GM19035 (cell line): ENCODE measurements around the gene WTAP.
"Not testable (repeated sequence)": the region's sequence is repeated elsewhere in the genome, so short reads cannot be mapped to it uniquely, and the experiment has no call there.

ENCODE experiments used
- ATAC-seq: cut with Tn5 transposase; IDR thresholded peaks from one replicate; pipeline ENCODE4 v1.9.1; 2021; ENCODE audit not compliant: unreplicated experiment

Gene WTAP

GRCh38 chr6:159693128-159693893 is 34.0 kb upstream of the WTAP start, which contains the start of gene SOD2:
TSS of gene SOD2 (minus strand) at chr6:159693241. CDS start at chr6:159693167, 74 bp downstream.
- ATAC-seq: peak; percentile 80

DNA sequence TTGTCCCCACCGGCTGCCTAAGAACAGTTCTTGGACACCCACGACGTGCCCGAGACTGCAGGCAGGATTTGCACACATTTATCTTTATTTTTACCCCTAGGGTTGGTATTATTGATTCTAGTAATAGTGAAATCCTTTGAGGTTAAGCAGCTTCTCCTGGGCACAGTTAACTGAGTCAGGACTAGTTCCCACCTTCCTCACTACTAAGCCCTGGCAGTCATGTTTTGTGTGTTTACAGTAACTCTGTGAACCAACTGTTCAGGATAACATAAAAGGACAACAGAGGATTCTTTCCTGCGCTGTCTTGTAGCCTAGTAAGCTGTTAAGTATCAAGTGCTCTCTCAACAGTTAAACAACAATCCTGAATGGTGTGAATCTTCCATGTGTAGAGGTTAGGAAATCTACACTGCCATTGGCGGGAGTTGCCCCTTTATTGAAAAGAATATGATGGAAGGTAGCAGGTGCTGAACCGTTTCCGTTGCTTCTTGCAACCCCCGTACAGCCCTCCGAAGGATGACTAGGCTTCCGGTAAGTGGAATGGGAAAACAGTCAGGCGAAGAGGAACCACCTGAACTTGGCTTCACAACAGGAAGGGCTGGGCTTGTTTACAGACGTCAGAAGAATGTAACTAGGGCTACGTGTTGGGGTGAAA is 33.3 kb upstream of the WTAP start:
- peak; percentile 1 for ATAC-seq

GRCh38 chr6:159695984-159696383 is 31.3 kb upstream of the WTAP start:
- no peak for ATAC-seq

- no peak for ATAC-seq
Observed at GRCh38 chr6:159700970-159701369, 26.3 kb upstream of the WTAP start.

GRCh38 chr6:159701413-159701999 is 25.8 kb upstream of the WTAP start:
- ATAC-seq: no peak

DNA sequence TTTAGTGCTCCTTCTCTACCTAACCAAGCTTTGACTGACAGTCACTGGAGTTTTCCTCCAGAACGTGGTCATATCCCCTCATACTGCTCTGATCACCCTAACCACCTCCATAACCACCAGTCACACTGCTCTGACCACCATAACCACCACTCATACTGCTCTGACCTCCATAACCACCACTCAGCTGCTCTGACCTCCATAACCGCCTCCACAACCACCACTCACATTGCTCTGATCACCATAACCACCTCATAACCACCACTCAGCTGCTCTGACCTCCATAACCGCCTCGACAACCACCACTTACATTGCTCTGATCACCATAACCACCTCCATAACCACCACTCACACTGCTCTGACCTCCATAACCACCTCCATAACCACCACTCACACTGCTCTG is 16.7 kb upstream of the WTAP start:
- not testable (repeated sequence) for ATAC-seq

GRCh38 chr6:159712389-159712788 is 14.9 kb upstream of the WTAP start:
- ATAC-seq: not testable (repeated sequence)

DNA sequence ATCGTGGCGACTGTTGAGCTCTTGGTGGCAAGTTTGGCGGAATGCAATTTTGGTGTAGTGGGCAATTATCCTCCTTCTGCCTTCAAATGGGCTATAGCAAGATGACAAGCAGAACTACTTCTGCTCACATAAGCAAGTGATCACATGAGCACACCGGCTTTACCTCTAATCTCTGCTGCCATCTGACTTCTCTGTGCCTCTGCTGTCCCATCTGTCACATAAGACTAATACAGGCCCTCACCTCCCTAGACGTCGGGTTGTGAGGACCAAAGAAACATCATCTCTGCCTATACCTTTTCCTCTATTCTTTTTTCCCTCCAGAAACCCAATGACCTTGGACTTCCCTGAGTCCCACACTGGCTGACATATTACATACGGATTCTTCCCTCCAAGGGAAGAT is 13.3 kb upstream of the WTAP start:
- no peak for ATAC-seq

DNA sequence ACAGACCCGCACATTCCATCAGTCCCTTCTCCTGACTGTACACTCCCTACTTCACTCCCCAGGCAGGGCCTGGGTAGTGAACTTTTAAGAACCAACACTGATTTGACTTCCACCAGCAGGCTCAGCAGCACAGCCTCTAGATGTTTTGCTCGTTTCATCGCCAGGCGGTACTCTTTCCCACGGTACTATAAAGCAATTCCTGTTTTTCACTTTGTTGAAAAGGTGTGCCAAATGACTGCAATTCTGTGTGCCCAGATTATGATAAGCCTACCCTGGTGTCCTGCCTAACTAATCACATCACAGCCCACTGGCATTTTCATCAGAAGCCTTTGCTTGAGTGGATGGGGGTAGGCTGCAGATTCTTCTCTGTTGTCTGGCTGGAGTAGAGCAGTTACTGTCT is 12.9 kb upstream of the WTAP start:
- no peak for ATAC-seq

GRCh38 chr6:159715166-159715565 is 12.1 kb upstream of the WTAP start:
- ATAC-seq: no peak

DNA sequence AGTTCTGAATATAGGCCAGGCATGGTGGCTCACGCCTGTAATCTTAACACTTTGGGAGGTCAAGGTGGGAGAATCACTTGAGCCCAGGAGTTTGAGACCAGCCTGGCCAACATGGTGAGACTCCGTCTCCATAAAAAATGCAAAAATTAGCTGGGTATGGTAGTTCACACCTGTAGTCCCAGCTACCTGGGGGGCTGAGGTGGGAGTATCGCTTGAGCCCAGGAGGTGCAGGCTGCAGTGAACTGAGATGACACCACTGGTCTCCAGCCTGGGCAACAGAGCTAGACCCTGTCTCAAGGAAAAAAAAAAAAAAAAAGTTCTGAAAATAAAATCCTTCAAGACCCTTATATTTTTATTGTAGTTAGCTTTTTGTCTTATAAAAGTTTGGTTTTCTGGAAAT is 11.7 kb upstream of the WTAP start:
- ATAC-seq: no peak

GRCh38 chr6:159716247-159717096 is 10.8 kb upstream of the WTAP start:
- no peak for ATAC-seq

DNA sequence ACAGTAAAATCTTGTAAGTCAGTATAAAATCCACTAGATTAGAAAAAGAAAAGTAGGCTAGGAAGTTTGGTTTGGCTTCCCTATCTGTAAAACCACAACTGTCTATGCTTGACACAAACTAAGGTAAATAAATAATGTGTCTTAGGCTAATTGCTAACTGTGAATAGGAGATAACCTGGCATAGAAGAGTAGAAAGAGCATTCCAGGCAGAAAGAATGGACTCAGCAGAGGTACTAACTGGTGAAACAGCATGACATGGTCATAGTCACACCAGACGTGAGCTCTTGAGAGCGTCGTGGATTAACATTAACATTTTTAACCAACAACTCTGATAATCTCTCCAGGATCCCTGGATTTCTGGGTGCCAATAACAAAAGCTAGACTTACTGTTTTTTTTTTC is 8.7 kb upstream of the WTAP start:
- ATAC-seq: no peak

- no peak for ATAC-seq
Observed at GRCh38 chr6:159719287-159719686, 8.0 kb upstream of the WTAP start.

DNA sequence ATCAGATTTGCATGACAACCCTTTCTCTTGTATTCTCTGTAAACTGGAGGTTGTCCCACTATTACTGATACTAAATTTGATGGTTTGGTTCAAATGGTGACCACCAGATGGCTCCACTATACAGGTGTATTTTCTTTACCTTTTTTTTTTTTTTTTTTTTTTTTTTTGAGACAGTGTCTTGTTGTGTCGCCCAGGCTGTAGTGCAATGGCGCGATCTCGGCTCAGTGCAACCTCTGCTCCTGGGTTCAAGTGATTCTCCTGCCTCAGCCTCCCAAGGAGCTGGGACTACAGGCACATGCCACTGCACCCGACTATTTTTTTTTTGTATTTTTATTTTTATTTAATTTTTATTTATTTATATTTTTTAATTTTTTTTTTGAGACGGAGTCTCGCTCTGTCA is 6.6 kb upstream of the WTAP start:
- ATAC-seq: no peak

GRCh38 chr6:159721981-159722380 is 5.3 kb upstream of the WTAP start:
- ATAC-seq: not testable (repeated sequence)

DNA sequence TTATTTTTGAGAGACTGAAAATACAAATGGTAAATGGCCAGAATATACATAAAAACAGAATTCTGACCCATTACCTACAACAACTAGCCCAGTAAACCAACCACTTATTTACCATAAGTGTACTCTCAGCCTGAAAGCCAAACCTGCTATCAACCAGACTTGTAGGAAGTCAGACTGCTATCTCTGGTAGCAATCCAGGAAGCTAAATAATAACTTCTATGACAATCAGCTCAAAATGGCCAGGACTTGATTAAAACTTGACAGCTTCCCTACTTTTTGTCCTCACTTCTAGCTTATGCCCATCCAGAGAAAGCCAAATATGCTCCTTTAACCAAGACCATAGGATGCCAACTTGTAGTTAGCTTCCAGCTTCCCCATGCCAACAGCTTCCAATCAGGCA is 4.7 kb upstream of the WTAP start:
- ATAC-seq: no peak

DNA sequence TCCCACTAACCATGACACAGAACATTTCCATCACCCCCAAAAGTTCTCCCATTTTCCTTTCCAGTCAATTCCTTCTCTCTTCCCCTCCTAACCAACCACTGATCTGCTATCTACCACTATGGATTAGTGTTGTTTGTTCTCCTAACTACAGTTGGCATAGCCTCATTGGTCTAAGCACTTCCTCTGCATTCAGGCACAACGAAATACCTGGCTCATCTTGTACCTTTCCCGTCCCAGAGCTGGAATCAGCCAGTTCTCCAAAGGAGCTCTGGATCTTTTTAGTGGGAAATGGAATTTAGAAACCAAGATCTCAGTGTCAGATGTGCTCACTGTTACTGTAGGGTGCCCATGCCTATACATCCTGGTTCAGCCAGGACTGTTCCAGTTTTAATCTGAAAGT is 4.0 kb upstream of the WTAP start:
- no peak for ATAC-seq

- no peak for ATAC-seq
Observed at GRCh38 chr6:159724778-159725177, 2.5 kb upstream of the WTAP start.

- not testable (repeated sequence) for ATAC-seq
Observed at GRCh38 chr6:159725208-159725607, 2.1 kb upstream of the WTAP start.

DNA sequence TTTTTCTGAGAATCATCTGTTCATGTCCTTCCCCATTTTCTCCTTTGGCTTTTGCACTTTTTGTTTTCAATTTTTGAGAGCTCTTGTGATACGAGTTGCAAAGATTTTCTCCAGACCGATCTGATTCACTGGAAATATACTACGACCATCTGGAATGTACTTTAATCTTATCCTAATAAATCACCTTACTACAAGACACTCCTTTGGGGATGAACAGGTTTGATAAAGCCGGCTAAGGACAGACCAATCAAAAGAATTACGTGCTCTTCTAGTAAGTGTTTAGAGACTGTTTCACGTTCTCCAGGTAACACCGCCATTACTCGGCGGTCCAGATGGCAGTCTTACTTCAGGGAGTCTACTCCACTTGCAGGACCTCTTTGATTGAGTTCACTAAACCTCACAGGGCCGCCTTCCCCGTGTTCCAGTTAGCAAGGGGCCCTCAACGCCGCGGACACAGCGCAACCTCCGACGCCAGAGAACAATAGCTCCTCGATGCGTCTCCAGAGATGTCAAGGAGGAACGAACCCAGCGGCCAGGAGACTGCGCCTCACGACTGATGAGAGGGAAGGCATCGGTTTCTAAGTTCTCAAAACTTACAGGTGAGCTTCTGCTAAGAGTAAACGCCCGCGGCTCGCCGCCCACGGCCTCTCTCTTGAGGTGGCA is 920 bp upstream of the WTAP start:
- peak; percentile 24 for ATAC-seq
